DMS79 treated with DMSO at 0.1 percent for 48 hours (cell line): ENCODE measurements around the gene PDE6C.

Source experiments
- DNase-seq: peaks from one replicate; lab custom pipeline; 2025; lab: John Stamatoyannopoulos, UW

PDE6C gene

DNA sequence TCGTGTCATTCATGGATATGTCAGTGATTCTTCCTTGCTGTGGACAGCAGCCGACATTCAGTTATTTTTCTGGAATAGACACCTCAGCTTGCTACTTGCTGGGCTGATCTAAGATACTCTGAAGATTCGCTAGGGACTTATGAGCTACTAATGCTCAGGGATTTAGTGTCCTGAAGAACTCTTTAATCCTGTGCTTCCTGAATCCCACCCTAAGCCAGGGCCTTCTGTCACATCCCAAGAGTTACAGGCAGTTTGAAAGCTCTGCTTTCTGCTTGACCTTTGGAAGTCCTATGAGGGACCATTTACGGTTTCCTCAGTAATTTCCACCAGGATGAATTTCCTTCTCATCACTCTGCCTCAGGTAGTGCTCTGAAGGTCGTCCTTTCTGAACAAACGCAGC is at the start of gene PDE6C:
PDE6C (plus strand) TSS at position 227 of the 400 bp plus-strand sequence. CDS start 189 bp downstream, outside the sequence.
- DNase-seq: no peak

DNA sequence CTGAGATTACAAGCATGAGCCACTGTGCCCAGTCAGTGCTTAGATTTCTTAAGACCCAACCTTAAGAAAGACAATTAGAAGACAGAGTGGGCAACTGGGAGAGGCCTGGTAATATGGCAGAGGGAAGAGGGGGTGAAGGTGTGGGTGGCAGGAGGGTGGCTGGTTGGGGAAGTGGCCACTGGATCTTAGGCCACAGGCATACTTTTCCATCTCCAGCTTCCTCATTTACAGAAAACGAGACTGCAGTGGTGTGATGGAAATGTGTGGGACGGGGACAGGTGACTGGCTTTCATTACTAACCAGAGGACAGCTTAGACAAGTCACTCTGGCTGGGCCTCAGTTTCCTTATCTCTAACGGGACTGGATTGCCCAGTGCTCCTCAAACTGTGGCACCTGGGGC is 46.9 kb upstream of the PDE6C start:
- DNase-seq: no peak

DNA sequence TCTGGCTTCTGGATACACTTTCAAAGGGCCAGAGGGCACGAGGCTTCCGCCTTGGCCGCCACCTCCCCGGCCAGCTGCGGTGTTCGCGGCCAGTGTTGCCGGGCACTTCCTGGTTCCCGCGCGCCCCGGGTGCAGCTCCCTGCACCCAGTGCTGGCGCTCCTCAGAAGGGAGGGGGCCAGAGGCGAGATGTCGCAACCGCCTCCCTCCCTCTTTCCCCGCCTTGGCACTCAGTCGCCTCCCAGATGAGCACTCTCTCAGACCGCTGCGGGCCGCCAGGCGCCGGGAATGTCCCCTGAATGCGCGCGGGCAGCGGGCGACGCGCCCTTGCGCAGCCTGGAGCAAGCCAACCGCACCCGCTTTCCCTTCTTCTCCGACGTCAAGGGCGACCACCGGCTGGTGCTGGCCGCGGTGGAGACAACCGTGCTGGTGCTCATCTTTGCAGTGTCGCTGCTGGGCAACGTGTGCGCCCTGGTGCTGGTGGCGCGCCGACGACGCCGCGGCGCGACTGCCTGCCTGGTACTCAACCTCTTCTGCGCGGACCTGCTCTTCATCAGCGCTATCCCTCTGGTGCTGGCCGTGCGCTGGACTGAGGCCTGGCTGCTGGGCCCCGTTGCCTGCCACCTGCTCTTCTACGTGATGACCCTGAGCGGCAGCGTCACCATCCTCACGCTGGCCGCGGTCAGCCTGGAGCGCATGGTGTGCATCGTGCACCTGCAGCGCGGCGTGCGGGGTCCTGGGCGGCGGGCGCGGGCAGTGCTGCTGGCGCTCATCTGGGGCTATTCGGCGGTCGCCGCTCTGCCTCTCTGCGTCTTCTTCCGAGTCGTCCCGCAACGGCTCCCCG is 45.7 kb upstream of the PDE6C start, which contains the start of gene FFAR4:
FFAR4 (plus strand) TSS at position 231 of the 842 bp plus-strand sequence; CDS start at position 287, 56 bp downstream.
- DNase-seq: no peak

DNA sequence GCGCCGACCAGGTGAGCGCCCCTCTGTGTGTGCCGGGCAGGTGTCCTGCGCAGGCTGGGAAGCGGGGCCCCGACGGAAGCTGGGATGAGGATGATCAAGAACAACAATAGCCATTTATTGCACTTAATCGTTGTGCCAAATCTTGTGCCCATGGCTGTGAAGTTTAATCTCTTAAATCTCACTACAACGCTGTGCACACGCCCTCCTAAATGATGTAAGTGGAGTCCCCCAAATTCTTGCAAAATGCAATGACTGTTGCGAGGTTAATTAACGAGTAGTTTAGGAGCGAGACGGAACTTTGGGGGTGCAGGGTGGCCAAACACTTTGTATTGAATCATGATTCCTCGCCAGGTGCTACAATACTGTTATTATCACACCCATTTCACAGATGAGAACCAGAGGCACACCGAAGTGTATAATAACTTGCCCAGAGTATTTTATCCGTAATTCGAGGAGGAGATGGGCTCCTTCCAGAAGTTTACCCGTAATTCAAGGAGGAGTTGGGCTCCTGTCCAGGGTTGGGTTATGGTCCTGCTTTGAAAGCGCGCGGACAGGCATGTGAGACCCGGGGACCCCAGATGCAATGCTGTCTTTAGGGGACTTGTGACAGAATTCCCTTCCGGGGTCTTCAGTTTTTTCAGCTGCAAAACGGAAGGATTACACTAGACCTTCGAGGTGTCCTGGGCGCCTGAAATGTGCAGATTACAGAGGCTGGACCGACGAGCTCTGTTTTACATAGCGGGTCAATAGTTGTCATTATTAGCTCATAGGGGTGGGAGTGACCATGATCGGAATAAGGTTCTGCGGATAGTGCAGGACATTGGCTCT is 44.8 kb upstream of the PDE6C start:
- DNase-seq: no peak

DNA sequence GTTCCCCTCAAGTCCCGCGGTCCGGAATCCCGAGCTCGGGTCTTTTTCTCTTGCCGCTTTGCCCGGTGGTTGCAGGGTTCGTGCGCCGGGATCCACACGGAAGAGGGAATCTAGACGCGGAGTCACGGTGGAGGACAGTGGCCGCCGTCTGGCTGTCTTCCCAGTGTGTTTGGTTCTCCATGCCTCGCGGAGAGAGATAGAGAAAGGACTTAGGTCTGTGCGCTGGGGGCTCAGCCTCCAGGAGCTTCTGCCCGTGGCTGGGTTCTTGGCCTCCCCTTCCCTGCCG is 44.3 kb upstream of the PDE6C start:
- no peak for DNase-seq

DNA sequence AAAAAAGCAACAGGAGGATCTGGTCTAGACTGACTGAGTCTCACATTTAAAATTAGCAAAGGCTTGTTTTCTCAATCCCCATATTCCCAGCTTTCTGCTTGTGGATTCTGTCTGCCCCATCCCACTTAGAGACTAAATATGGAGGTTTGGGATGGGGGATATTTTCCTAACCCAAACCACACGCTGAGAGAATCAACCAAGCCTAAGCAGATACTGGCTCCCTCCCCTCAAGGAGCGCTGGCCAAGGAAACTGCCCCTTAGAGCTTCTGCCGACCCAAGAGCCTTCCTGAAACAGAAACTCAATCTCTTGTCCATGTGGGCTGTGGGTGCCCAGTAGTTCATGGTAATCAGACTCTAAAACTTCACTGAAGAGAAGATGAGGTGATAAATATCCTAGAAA is 42.0 kb upstream of the PDE6C start:
- DNase-seq: no peak

DNA sequence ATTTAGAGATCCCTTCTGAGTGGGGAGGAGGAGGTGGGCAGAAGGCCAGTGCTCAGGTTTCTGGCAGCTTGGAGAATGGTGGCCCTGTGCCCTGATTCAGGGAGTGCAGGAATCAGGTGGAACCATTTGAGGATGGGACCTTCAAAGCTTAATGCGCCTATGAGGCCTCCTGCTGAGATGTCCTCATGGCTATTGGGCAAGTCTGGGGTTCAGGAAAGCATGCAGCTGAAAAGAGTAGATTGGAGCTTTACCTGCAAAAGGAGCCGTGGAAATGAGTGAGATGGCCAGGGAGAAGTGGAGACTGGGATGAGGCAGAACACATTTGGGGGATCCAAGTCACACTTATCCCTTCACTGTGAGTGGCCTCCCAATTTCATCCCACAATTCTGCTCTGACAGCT is 39.7 kb upstream of the PDE6C start:
- no peak for DNase-seq

DNA sequence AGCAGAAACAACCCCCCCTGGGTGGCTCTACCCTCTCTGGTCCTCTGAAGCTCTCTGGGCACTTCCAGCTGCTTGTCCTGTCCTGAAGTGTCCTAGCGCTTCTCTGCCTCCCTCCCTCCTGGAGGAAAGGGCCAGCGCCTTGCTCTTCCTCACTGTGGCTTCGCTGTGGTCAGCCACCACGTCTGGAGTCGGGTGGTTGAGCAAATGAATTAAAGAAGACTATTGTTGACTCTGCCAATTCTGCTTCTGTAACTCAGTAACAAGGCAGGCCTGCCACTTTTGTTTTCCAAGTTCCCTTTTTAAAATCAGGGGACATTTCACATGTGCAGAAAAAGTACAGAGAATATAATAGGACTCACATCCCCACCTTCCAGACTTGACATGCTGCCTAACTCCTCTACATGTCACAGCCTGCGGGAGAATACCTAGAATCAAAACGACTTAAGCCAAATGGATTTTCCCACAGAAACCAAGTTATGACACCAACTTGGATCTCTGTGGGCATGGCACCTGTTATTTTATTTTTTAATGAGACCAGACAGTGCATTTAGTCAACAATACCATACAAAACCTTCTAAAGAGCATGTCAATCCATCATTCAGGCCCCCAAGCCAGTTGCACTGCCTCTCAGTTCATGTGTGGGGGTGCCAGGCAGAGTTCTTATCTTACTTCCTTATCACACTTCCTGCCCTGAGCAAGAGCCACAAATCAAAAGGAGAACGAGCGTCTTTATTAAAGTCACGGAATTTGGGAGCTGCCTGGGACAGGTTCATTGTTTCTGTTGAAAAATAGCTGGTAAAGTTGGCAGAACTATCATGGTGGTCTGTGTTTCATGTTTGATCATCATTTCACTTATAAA is 39.1 kb upstream of the PDE6C start:
- no peak for DNase-seq

DNA sequence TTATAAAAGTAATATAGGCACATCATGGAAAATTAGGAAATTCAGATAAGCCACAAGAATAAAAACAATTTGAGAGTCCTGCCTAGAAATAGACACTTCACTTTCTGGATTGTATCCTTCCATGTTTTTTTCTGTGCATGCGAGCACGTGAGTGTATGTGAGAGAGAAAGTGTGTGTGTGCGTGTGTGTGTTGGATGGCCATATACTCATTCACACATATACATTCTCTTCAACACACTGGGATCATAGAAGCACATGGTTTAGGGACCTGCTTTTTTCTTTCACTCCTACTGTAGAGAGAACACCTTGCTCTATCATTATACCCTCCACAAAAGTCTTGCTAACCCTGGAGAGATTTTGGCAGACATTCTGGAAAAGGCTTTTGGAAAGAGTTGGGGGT is 38.4 kb upstream of the PDE6C start:
- no peak for DNase-seq

DNA sequence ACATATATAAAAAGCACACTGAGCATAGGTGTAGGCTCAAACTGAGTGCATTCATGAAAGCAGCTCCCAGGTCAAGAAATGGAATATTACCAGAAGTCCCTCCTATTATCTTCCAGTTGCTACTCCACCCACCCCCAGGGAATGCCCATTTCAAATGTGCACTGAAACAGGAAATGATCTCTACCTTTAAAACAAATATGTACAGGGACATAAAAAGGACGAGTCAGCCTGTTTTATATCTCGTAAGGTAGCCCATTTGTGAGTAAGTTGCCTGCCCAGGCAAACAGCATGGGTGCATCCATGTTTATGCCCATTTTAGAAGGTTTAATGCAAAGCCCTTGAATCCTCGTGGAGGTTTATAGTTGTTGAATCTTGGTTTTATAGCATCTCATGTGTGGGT is 35.4 kb upstream of the PDE6C start:
- no peak for DNase-seq

DNA sequence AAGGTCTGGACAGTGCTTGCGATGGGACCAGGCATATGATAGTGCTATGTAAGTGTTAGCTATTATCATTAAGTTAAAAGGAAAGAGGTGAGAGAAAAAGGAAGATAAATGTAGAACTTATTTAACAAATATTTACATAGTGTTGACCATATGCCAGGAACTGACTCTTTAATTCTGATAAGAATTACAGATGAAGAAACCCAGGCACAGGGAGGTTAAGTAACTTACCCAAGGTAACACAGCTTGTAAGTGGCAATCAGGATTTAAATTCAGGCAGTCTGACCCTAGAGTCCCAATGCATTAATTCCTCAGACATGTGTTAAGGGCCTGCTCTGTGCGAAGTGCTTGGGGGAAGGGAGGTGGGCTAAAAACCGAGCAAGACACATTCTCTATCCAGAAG is 34.8 kb upstream of the PDE6C start:
- no peak for DNase-seq

DNA sequence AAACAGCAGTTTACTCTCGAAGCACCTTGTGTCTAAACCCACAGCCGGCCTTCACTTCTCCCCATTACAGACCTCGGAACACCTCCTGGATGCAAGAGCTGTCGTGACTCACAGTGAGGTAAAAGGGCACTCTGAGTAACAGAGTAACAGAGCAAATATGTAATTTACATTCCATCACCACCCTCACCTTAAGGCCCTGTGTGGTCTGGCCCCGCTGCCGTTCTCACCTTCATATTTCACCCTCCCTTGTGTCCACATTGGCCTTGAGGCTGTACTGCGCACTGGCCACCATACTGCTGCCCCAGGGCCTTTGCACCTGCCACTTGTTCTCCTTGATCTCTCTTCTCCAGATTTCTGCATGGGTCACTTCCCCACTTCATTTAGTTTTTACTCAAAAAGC is 33.2 kb upstream of the PDE6C start:
- DNase-seq: no peak

DNA sequence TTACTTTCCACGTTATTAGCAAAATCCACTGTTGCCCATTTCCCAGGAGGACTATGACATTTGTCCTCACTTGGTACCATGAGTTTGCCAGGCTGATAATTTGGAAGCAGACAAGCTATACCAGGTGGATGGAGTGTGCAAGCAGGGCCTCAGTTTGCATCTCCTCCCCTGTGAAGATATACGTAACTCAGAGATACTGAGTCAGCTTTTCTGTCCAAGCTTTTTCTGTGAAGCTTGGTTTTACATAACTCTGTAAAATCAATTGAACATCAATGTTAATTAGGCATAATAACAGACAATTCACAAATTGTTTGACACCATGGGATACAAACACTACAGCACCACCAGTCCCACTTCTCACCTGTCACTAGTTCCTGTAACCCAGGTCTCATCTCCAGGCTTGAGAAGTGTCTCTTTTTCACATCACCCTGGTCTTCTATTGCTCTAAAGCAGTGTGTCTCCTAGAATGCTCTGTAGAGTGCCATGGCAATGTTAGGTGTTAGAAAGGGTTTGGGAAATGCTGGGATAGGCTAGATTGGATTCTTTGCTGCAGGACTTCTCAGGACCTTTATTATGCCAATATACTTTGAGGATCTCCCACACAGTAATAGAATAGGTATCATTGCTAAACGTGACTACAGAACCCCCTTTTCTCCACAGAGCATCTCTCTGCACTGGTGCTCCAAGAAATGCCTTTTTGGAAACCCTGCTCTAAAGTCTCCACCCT is 32.2 kb upstream of the PDE6C start:
- no peak for DNase-seq

DNA sequence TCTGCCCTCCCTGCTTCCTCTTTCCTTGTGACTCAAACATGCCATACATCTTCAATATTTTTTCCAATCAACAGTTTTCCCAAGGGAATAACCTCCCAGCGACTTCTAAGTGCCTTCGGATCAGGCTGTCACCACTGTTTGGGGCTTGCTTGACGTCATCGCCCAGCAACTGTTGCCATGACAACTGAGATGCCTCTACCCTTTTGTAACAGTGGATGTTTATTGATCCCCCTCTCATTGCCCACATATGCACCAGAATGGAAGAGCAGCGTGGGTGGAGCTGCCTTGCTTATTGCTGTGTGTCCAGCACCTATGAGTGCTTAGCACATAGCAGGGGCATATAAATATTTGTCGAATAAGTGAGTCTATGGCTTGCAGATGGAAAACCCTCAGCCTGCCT is 31.5 kb upstream of the PDE6C start:
- DNase-seq: no peak

DNA sequence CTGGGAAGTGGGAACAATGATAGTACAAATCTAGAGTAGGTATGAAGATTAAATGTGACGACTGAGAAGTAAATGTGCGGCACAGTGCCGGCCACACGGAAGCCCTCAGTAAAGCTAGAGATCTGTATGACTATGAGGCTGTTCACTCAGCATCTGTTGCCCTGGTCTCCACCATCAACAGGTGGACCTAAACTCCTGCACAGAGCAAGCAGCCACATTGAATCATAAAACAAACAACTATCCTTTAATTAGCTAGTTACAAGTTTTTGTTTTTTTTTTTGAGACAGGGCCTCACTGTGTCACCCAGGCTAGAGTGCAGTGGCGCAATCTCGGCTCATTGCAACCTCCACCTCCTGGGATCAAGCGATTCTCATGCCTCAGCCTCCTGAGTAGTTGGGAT is 27.9 kb upstream of the PDE6C start:
- no peak for DNase-seq

DNA sequence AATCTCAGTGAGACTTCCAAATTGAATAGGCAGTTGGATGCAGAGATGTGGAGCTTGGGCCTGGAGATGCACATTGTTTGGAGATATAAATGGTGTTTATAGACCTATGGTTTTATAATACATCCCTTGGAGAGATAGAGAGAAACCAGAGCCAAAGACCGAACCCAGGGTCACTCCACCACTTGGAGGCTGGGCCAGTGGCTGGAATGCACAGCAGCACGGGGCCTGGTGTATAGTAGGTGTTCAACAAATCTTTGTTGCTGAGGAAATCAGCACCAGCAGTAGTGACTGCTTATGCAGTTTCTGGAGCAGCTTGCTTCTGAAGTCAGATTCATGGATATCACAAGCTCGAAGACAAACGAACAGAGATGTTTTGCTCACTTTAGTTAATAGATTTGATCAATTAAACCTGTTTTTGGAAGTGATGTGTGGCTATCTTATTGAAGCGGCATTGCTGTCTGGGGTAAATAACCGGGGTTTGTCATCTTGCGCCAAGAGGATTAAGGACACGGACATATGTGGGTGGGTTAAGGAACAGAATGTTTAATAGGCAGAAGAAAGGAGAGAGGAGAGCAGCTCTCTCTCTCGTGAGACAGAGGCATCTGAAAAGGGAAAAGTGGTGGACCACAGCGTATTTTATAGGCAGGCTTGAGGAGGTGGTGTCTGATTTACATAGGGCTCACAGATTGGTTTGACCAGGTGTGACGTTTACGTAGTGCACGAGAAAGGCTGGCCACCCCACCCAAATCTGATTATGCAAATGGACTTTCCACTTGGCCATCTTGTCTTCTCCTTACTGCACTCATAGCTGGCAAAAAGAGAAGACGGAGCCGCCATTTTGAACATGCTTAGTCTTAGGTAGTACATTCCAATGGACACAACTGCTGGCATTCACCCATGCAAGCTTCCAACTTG is 22.4 kb upstream of the PDE6C start:
- DNase-seq: no peak

DNA sequence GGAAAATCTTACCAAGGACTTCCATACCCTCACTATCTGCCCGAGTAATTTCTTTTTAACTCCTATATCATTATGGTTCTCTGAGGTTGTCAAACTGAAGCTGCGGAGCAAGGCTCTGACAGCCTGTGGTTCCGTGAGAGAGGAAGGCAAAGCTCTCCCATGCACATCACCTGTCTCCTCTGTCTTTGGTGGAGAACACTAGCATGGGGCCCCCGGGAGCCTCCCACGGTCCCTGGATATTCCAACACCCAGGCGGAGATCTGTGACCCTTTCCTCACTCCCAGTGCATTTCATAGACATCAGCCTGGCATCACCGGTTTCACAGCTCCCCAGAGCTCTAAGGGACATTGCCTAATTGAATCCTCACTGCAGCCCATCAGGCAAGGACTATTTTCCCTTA is 21.7 kb upstream of the PDE6C start:
- DNase-seq: no peak

DNA sequence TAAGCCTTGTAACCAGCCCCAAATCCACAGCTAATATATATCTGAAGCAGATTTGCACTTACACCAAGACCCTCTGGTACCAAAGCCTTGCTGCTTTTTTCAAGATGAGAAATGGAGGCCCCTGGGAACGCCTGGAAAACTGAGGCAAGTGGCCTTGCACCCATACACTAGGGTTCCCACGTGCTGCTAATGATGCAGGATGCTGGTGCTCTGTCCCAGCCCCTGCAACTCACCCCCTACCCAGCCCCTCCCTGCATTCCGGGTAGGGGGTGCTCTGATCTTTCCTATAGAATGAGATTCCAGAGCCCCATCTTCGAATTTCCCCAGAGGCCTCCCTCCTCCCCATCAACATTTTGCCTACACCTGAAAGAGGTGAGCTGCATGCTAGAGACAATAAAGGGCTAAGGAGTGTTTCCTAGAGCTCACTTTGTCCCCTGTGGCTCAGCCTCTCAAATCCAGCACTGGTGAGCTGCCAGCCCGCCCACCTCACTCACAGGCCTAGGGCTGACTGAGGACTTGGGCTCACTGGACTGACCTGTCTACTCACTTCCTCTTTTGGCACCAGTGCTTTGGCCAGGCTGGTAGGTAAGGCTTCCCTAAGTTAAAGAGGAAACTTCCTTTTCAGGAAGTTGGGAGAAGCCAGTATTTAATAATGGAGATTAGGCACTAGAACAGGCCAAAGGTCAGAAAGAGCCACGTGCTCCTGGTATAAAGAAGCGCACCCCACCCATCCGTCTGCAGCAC is 21.1 kb upstream of the PDE6C start:
- no peak for DNase-seq

DNA sequence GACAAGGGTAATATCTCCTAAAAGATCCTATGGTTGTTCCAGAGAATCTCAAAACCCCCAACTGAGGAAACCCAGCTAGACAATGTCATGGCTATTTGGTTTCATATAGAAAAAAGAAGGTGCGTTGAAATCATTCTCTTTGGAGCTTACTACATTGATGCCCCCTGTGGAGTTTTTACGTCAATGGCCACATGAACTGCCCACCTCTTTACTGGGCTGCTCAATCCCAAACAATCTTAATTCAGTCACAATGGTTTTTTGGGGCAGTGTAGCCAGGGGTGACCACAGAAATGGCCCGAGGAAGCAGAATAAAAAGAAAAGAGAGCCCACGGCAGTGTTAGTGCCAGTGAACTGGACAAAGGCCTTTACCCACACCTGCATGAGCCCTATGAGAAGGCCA is 19.1 kb upstream of the PDE6C start:
- no peak for DNase-seq

DNA sequence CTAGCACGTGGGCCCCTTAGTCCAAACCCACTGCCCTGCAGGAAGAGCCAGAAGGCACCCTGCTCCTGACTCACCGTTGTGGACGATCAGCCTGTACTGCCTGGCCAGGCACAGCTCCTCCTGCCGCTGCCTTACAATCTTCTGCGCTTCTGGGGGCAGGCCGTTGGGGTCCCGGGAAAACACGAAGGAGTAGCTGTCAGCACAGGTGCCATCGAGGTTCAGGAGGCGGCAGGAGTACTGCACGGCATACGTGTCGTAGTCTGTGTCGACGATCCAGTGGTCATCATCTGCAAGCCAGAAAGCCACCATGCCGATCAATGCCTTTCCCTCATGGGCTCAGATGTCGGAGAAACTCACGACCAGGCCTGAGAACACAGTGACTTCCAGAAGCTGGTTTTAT is 18.6 kb upstream of the PDE6C start:
- DNase-seq: no peak
